HG02588 (cell line): Measurements from ENCODE around the gene MYO5B.
"Not testable (repeated sequence)": the region's sequence is repeated elsewhere in the genome, so short reads cannot be mapped to it uniquely, and the experiment has no call there.

ENCODE experiments used
- ATAC-seq: cut with Tn5 transposase; IDR thresholded peaks from one replicate; pipeline ENCODE4 v1.9.1; 2021; ENCODE audit warnings: mild to moderate bottlenecking, moderate library complexity; ENCODE audit not compliant: unreplicated experiment

Gene MYO5B

GRCh38 chr18:49893036-49893435 is 301.9 kb downstream of the MYO5B start:
- no peak for ATAC-seq

GRCh38 chr18:49892148-49892924 is 302.6 kb downstream of the MYO5B start:
- no peak for ATAC-seq

- ATAC-seq, result no peak
These were observed 304.9 kb downstream of the MYO5B start for GRCh38 chr18:49890041-49890440.

GRCh38 chr18:49889552-49889951 is 305.4 kb downstream of the MYO5B start:
- ATAC-seq, result not testable (repeated sequence)

- no peak for ATAC-seq
These were observed 307.8 kb downstream of the MYO5B start for GRCh38 chr18:49886891-49887764.

- no peak for ATAC-seq
These were observed 310.0 kb downstream of the MYO5B start for GRCh38 chr18:49884959-49885358.

- ATAC-seq, result no peak
These were observed 310.5 kb downstream of the MYO5B start for GRCh38 chr18:49884465-49884864.

DNA sequence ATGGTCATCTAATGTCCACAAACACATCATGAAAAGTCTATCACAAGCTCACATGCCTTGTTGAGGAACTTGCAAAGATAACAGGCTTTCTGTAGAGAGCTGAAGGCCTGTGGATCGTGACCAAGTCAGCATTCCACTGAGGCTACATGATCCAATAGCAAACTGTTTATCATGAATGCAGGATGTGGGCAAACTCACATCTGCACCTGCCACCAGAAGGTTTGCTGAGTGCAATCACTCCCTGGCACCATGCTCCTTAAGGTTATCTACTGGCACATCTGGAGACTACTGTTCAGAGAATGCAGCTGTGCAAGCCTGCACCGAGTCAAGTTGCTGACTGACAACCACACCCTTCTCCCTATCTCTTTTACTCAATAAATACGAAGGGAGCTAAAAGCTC is 314.3 kb downstream of the MYO5B start:
- no peak for ATAC-seq

GRCh38 chr18:49879271-49879580 is 315.7 kb downstream of the MYO5B start:
- ATAC-seq, result no peak

GRCh38 chr18:49878567-49879270 is 316.2 kb downstream of the MYO5B start:
- ATAC-seq, result no peak

- ATAC-seq, result no peak
These were observed 316.9 kb downstream of the MYO5B start for GRCh38 chr18:49878015-49878414.

DNA sequence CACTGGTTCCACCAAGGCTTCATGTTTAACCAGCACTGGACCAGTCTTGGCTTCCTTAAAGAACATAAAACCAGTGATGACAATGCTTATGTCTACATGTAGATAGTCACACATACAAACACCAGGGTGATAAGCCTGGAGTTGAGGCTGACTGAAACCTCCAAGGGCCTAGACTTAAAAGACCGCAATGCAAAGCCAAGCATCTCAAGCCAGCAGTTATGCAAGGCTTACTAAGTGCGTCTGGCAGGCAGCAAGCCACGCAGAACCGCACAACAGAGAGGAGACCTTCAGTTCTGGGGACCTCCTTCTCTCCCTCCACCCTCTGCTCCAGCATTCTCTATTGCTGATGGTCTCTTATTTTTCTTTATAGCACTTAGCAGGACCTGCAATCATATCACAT is 318.4 kb downstream of the MYO5B start:
- ATAC-seq, result no peak

GRCh38 chr18:49875783-49876182 is 319.2 kb downstream of the MYO5B start:
- no peak for ATAC-seq

- ATAC-seq, result no peak
These were observed 319.8 kb downstream of the MYO5B start for GRCh38 chr18:49875155-49875554.

DNA sequence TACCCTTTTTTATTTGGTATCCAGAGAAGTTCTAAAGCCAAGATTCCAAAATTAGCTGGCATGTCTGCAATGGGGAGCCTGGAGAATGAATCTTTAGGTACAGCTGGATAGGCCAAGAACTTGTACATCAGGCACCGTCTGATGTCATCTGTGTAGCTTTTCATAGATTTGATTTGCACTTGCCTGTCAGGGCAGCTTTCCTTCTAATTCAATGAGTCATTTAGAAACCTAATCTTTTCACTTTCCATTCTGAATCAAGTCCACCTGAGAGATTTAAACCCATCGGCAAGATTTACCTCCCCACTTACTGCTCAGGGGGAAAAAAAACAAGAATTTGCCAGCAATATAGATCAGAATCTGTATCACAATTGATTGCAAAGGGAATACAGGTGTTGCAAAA is 320.7 kb downstream of the MYO5B start:
- ATAC-seq, result no peak

DNA sequence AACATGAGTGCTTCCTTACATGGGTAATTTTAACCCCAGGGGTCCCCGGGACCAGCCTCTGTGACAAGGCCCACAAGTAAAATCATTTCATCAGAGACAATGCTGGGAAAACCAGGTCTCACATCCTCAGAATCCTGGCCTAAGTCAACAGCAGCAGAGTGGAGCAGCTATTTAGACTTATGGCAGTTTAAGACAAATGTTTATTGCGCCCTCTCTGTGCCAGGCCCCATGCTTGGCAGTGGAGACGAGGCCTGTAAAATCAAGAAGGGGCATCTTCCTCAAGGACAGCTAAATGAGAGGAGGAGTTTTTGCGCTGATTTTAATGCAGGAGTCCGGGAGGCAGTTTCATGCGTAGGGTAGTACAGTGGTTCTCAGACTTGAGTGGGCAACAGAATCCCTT is 325.6 kb downstream of the MYO5B start:
- ATAC-seq, result no peak

GRCh38 chr18:49866680-49867079 is 328.3 kb downstream of the MYO5B start:
- no peak for ATAC-seq

DNA sequence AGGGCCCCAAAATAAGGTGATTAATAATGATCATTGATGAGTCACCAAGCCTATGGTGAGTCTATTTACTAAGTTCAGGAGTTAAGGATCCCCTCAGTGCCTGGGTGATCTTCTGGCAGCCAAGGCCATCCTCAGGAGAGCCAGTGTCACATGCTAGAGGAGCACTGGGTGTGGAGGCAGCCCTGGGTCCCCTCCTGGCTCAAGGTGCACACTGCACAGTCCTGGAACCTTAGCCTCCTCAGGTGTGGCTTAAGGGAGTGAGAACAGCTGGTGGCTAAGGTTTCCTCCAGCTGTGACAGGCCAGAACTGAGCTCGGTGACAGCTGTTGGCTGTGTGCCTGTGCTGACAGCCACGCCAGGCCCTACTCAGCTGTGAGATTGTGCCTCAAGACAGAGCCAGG is 329.5 kb downstream of the MYO5B start:
- no peak for ATAC-seq

GRCh38 chr18:49863769-49864621 is 331.0 kb downstream of the MYO5B start:
- ATAC-seq, result no peak

DNA sequence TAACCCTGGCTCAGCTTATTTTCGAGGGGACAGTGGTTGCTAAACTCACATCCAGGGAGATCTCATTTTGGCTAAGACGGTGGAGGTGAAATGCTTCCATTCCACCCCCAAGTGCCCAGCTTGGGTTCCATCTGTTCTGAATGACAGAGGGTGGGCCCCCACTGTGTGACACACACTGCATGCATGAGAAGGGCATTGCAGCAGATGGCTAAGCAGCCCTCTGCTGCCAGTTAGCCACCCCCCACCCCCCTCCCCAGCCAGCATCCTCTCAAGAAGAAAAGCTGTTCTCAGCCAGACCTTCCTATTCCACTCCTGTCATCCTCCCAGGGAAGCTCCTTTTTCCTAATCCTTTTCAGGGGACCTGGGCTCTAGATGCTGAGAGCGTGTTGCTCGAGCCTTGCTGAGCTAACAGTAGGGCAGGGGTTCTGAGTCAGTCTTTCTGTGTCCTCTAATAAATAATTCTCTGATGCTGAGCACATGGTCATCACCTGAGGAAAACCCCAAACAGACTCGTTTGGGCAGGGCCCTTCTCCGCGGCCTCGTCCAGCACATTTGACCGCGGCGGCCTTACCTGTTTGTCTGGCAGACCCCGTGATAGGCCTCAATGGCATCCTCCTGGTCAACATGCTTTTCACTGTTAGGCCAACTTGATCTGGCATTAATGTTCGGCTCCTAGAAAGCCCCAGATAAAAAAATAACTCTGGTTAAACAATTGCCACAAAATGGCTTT is 332.1 kb downstream of the MYO5B start:
- ATAC-seq, result no peak
